Ishikawa (cell line): ENCODE results near the gene TMEM45A.

Source experiments
- CEBPB ChIP-seq: IDR thresholded peaks from 2 replicates; pipeline ENCODE4 v1.6.1; 2012
- CREB1 ChIP-seq: IDR thresholded peaks from 2 replicates; pipeline ENCODE4 v1.6.1; 2012; ENCODE audit warnings: low read depth
- EGR1 ChIP-seq: IDR thresholded peaks from 2 replicates; pipeline ENCODE4 v1.6.1; 2012
- EP300 ChIP-seq: IDR thresholded peaks from 2 replicates; pipeline ENCODE4 v1.6.1; 2012; ENCODE audit warnings: borderline replicate concordance
- FOXM1 ChIP-seq: IDR thresholded peaks from 2 replicates; pipeline ENCODE4 v1.6.1; 2012; ENCODE audit warnings: low read depth, borderline replicate concordance
- MAX ChIP-seq: IDR thresholded peaks from 2 replicates; pipeline ENCODE4 v1.6.1; 2012
- NFIC ChIP-seq: IDR thresholded peaks from 2 replicates; pipeline ENCODE4 v1.6.1; 2012
- RAD21 ChIP-seq: IDR thresholded peaks from 2 replicates; pipeline ENCODE4 v1.6.1; 2012; ENCODE audit warnings: low read depth
- REST ChIP-seq: IDR thresholded peaks from 2 replicates; pipeline ENCODE4 v1.6.1; 2012; ENCODE audit warnings: low read depth, mild to moderate bottlenecking
- TAF1 ChIP-seq: IDR thresholded peaks from 2 replicates; pipeline ENCODE4 v1.6.1; 2012; ENCODE audit warnings: low read depth, mild to moderate bottlenecking
- TCF12 ChIP-seq: IDR thresholded peaks from 2 replicates; pipeline ENCODE4 v1.6.1; 2012; ENCODE audit warnings: low read depth
- TEAD4 ChIP-seq: IDR thresholded peaks from 2 replicates; pipeline ENCODE4 v1.6.1; 2012
- USF1 ChIP-seq: IDR thresholded peaks from 2 replicates; pipeline ENCODE4 v1.6.1; 2012
- YY1 ChIP-seq: IDR thresholded peaks from 2 replicates; pipeline ENCODE4 v1.6.1; 2012; ENCODE audit warnings: low read depth
- ZBTB7A ChIP-seq: IDR thresholded peaks from 2 replicates; pipeline ENCODE4 v1.6.1; 2012; ENCODE audit warnings: low read depth

Gene TMEM45A

GRCh38 chr3:100492059-100493006 is at the start of gene TMEM45A:
TMEM45A (plus strand) TSS chr3:100492619; CDS start chr3:100555212, 62,593 bp downstream.
- no peak for TF ChIP-seq YY1
- 0 out of 2 replicates have a peak, but pooled peaks have one; percentile 15 for TF ChIP-seq FOXM1
- no peak for TF ChIP-seq TCF12
- TF ChIP-seq TEAD4: peak; percentile 60; the same call in 1 of the 2 replicates
- 0 out of 2 replicates have a peak, but pooled peaks have one; percentile 14 for TF ChIP-seq CREB1
- no peak for TF ChIP-seq CEBPB
- no peak for TF ChIP-seq NFIC
- TF ChIP-seq MAX: peak; percentile 49; the same call in 1 of the 2 replicates
- TF ChIP-seq USF1: no peak
- TF ChIP-seq EGR1: no peak
- no peak for TF ChIP-seq RAD21
- TF ChIP-seq TAF1: peak; percentile 53

- TF ChIP-seq MAX (no peak), ZBTB7A (no peak), TEAD4 (no peak), TCF12 (no peak), EGR1 (no peak), RAD21 (no peak), CREB1 (no peak), TAF1 (no peak), REST (no peak), CEBPB (no peak), YY1 (no peak), EP300 (no peak), USF1 (no peak), FOXM1 (no peak), NFIC (no peak)
Observed at GRCh38 chr3:100443690-100444089, 48.7 kb upstream of the TMEM45A start.

GRCh38 chr3:100448079-100448478 is 44.3 kb upstream of the TMEM45A start:
- TF ChIP-seq CEBPB (no peak), USF1 (no peak), TCF12 (no peak), RAD21 (no peak), TEAD4 (no peak), TAF1 (no peak), YY1 (no peak), REST (no peak), EP300 (no peak), CREB1 (no peak), ZBTB7A (no peak), NFIC (no peak), EGR1 (no peak), MAX (no peak), FOXM1 (no peak)

- TF ChIP-seq NFIC (no peak), EGR1 (no peak), TAF1 (no peak), TEAD4 (no peak), EP300 (no peak), CEBPB (no peak), USF1 (no peak), RAD21 (no peak), MAX (no peak), TCF12 (no peak), REST (no peak), ZBTB7A (no peak), YY1 (no peak), CREB1 (no peak), FOXM1 (no peak)
Observed at GRCh38 chr3:100449214-100449613, 43.2 kb upstream of the TMEM45A start.
